ENCODE measurements around the gene ADNP2.

GRCh38 chr18:80127635-80128034, 18.6 kb downstream of the ADNP2 start:
- TF ChIP-seq POLR2A (IDR thresholded peaks at IDR 0.05; ENCODE audit: low read depth, low read length) (no peak), MAX (IDR thresholded peaks at IDR 0.05; ENCODE audit: insufficient read depth, insufficient read length) (no peak)
- TF ChIP-seq, protein P1, sequence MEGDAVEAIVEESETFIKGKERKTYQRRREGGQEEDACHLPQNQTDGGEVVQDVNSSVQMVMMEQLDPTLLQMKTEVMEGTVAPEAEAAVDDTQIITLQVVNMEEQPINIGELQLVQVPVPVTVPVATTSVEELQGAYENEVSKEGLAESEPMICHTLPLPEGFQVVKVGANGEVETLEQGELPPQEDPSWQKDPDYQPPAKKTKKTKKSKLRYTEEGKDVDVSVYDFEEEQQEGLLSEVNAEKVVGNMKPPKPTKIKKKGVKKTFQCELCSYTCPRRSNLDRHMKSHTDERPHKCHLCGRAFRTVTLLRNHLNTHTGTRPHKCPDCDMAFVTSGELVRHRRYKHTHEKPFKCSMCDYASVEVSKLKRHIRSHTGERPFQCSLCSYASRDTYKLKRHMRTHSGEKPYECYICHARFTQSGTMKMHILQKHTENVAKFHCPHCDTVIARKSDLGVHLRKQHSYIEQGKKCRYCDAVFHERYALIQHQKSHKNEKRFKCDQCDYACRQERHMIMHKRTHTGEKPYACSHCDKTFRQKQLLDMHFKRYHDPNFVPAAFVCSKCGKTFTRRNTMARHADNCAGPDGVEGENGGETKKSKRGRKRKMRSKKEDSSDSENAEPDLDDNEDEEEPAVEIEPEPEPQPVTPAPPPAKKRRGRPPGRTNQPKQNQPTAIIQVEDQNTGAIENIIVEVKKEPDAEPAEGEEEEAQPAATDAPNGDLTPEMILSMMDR (IDR thresholded peaks at IDR 0.05; ENCODE audit: extremely low read depth in 1 of 2, insufficient read depth in 1 of 2, low read depth in 1 of 2, low read length in 2 of 2) = no peak
